Measurements from ENCODE around the gene PLCL1. TPM values are rescaled to one million over a fixed set of nuclear protein-coding genes. Genes with fewer than 3 reads are reported as not detected.
A peak's percentile ranks its signal among the peaks of the same experiment; 100 is the strongest.

PLCL1 gene
- polyA plus RNA-seq, 1 of the 3 experiments (the other 2 are of a cell fraction), result 7.7 TPM

GRCh38 chr2:197883354-197884032 lies 79.1 kb downstream of the PLCL1 start:
- Histone ChIP-seq H3K9me3 (no peaks in the 10 kb centered on the region), H3F3A (replicated peaks; ENCODE audit: insufficient read depth) (peaks cover 23% of the 10 kb centered on the region), H3K4me1 (ENCODE audit: control insufficient read depth in 1 of 2, insufficient read depth in 2 of 2, low read depth in 1 of 2, low read length in 1 of 2) (peaks cover 0 to 10% of the 10 kb centered on the region in 2 experiments; a peak in 3 of 4 replicates), H3K27ac (ENCODE audit: low read depth in 2 of 2, low read length in 1 of 2) (peak overlapping the region in 1 of 2 experiments; percentile 52; a peak in 2 of 4 replicates), H3K79me2 (ENCODE audit: insufficient read depth) (peaks cover 40% of the 10 kb centered on the region), H3K9ac (no peak overlapping the region), H3K4me3 (ENCODE audit: low read depth in 2 of 2, low read length in 1 of 2) (no peak overlapping the region), H2AFZ (ENCODE audit: low read depth) (no peak overlapping the region), H3K9me2 (no peaks in the 10 kb centered on the region), H3K27me3 (ENCODE audit: insufficient read depth) (no peaks in the 10 kb centered on the region), H3K4me2 (no peak overlapping the region), H3K36me3 (replicated peaks in 1 of 2; ENCODE audit: control insufficient read depth in 1 of 2, insufficient read depth in 2 of 2, low read length in 1 of 2) (peaks cover 0 to 3% of the 10 kb centered on the region in 2 experiments), H4K20me1 (ENCODE audit: insufficient read depth) (no peaks in the 10 kb centered on the region)
- CTCF ChIA-PET, result no interaction called here
- no peak for DNase-seq
- 62% methylated on average over 3 of the region's 3 CpGs for WGBS (ENCODE audit: low lambda C conversion rate)
- peak; percentile 66; the same call in 1 of the 2 replicates for TF ChIP-seq FOSL2 (IDR thresholded peaks at IDR 0.05; ENCODE audit: borderline replicate concordance, low read depth)
- TF ChIP-seq USF1 (IDR thresholded peaks at IDR 0.05; ENCODE audit: borderline replicate concordance, low read depth), result no peak
- TF ChIP-seq RCOR1 (IDR thresholded peaks at IDR 0.05; ENCODE audit: low read length), result no peak
- 0 out of 2 replicates have a peak, but pooled peaks have one; percentile 7 for TF ChIP-seq RXRA (IDR thresholded peaks at IDR 0.05; ENCODE audit: borderline replicate concordance, low read depth)
- TF ChIP-seq NRF1 (IDR thresholded peaks at IDR 0.05; ENCODE audit: low read depth, low read length), result no peak
- TF ChIP-seq TEAD4 (IDR thresholded peaks at IDR 0.05; ENCODE audit: borderline replicate concordance, insufficient read depth), result no peak
- TF ChIP-seq FOXM1 (IDR thresholded peaks at IDR 0.05; ENCODE audit: low read depth), result no peak
- TF ChIP-seq MAX (IDR thresholded peaks at IDR 0.05; ENCODE audit: low read depth), result no peak
- TF ChIP-seq ZBTB33 (IDR thresholded peaks at IDR 0.05; ENCODE audit: borderline replicate concordance, low read depth), result no peak
- TF ChIP-seq TCF12 (IDR thresholded peaks at IDR 0.05), result peak; percentile 61
- 0 out of 2 replicates have a peak, but pooled peaks have one; percentile 25 for TF ChIP-seq MEF2A (IDR thresholded peaks at IDR 0.05; ENCODE audit: borderline replicate concordance, low read depth)
- no peak for TF ChIP-seq TAF1 (IDR thresholded peaks at IDR 0.05; ENCODE audit: borderline replicate concordance, low read depth, low read length)
- peak; percentile 68 for TF ChIP-seq JUND (IDR thresholded peaks at IDR 0.05)
- no peak for TF ChIP-seq POLR2AphosphoS5 (IDR thresholded peaks at IDR 0.05; ENCODE audit: low read depth, low read length)
- TF ChIP-seq REST (IDR thresholded peaks at IDR 0.05; ENCODE audit: low read depth, low read length), result no peak
- TF ChIP-seq YY1 (IDR thresholded peaks at IDR 0.05; ENCODE audit: low read depth), result no peak
- no peak for TF ChIP-seq GATA2 (CRISPR knock-in tag; IDR thresholded peaks at IDR 0.05)
- TF ChIP-seq RAD21 (IDR thresholded peaks at IDR 0.05; ENCODE audit: low read length), result no peak
- TF ChIP-seq NFIC (IDR thresholded peaks at IDR 0.05; ENCODE audit: borderline replicate concordance), result peak; percentile 74
- TF ChIP-seq RFX5 (IDR thresholded peaks at IDR 0.05; ENCODE audit: low read length), result no peak
- peak; percentile 79 for TF ChIP-seq PBX3 (IDR thresholded peaks at IDR 0.05)
- TF ChIP-seq GABPA (IDR thresholded peaks at IDR 0.05; ENCODE audit: low read depth), result no peak
- TF ChIP-seq EP300 (IDR thresholded peaks at IDR 0.05; ENCODE audit: borderline replicate concordance in 1 of 2, low read depth in 1 of 2, low read length in 1 of 2), result peak in 1 of 2 experiments; percentile 64; a peak in 1 of 4 replicates
- no peak for TF ChIP-seq ELF1 (IDR thresholded peaks at IDR 0.05)
- TF ChIP-seq CHD2 (IDR thresholded peaks at IDR 0.05; ENCODE audit: low read length, partially characterized antibody), result no peak
- POLR2A ChIA-PET, result no interaction called here

Data from SK-N-SH (cell line).